HEK293 (cell line): ENCODE results near the gene SIK2.

Source experiments
- CTCF ChIA-PET: fragments of 350-600 bp; formaldehyde crosslinking; extraction: SDS; loops from one replicate; lab custom pipeline; 2021; ENCODE audit warnings: antibody characterized with exemption; lab: Yijun Ruan, JAX
- POLR2A ChIA-PET: fragments of 300-600 bp; formaldehyde crosslinking; extraction: SDS; loops from one replicate; lab custom pipeline; 2020; ENCODE audit warnings: antibody characterized with exemption, inconsistent platforms; lab: Yijun Ruan, JAX
- H3K27ac ChIP-seq: fragments of 200-500 bp; sonication (Bioruptor generic); 2 replicates; pipeline ENCODE4 v1.5.1; 2014; ENCODE audit warnings: low read depth, low read length, control low read depth, inconsistent platforms; ENCODE audit errors: extremely low read depth
- H3K36me3 ChIP-seq, 2 experiments: fragments of 200-500 bp in 1 of 2; sonication (Bioruptor generic) in 1 of 2; 1 replicate in 1 of 2; 2 replicates in 1 of 2; pipeline ENCODE4 v1.5.1; 2014 to 2017; ENCODE audit warnings: inconsistent platforms in 2 of 2, low read length in 2 of 2; ENCODE audit not compliant: control insufficient read depth in 2 of 2, insufficient read depth in 1 of 2
- H3K4me1 ChIP-seq: fragments of 200-500 bp; sonication (Bioruptor generic); 2 replicates; pipeline ENCODE4 v1.5.1; 2014; ENCODE audit warnings: mild to moderate bottlenecking, low read length, inconsistent platforms; ENCODE audit not compliant: control insufficient read depth, insufficient read depth
- H3K4me3 ChIP-seq: 2 replicates; pipeline ENCODE4 v1.5.1; 2011; ENCODE audit warnings: low read depth, mild to moderate bottlenecking, control low read depth, low read length, moderate library complexity
- H3K9me3 ChIP-seq: fragments of 200-500 bp; sonication (Bioruptor generic); 2 replicates; pipeline ENCODE4 v1.5.1; 2014; ENCODE audit warnings: low read depth, low read length, inconsistent platforms; ENCODE audit not compliant: control insufficient read depth, insufficient read depth
- BCL6B ChIP-seq: fragments of 450-650 bp; formaldehyde crosslinking; IDR thresholded peaks from 2 replicates; pipeline ENCODE4 v1.5.1; 2017; ENCODE audit warnings: missing biosample characterization, missing genetic modification characterization
- GLIS1 ChIP-seq: fragments of 450-650 bp; formaldehyde crosslinking; IDR thresholded peaks from 2 replicates; pipeline ENCODE4 v1.5.1; 2016; ENCODE audit warnings: missing biosample characterization, missing genetic modification characterization
- GLIS2 ChIP-seq: fragments of 450-650 bp; formaldehyde crosslinking; IDR thresholded peaks from 2 replicates; pipeline ENCODE4 v1.5.1; 2016; ENCODE audit warnings: missing biosample characterization, missing genetic modification characterization
- KLF8 ChIP-seq: fragments of 450-650 bp; formaldehyde crosslinking; IDR thresholded peaks from 2 replicates; pipeline ENCODE4 v1.5.1; 2016; ENCODE audit warnings: missing biosample characterization, missing genetic modification characterization
- PATZ1 ChIP-seq: fragments of 450-650 bp; formaldehyde crosslinking; IDR thresholded peaks from 2 replicates; pipeline ENCODE4 v1.5.1; 2016; ENCODE audit warnings: missing biosample characterization, missing genetic modification characterization
- PRDM1 ChIP-seq: fragments of 450-650 bp; formaldehyde crosslinking; IDR thresholded peaks from 2 replicates; pipeline ENCODE4; 2016; ENCODE audit warnings: missing biosample characterization, missing genetic modification characterization
- PRDM6 ChIP-seq: fragments of 450-650 bp; formaldehyde crosslinking; IDR thresholded peaks from 2 replicates; pipeline ENCODE4 v1.5.1; 2017; ENCODE audit warnings: missing biosample characterization, missing genetic modification characterization
- YY2 ChIP-seq: fragments of 450-650 bp; formaldehyde crosslinking; IDR thresholded peaks from 2 replicates; pipeline ENCODE4 v1.5.1; 2016; ENCODE audit warnings: missing biosample characterization, missing genetic modification characterization
- ZBTB11 ChIP-seq: fragments of 450-650 bp; formaldehyde crosslinking; conservative IDR thresholded peaks from 2 replicates; pipeline ENCODE4 v1.5.1; 2016; ENCODE audit warnings: low read depth, missing biosample characterization, missing genetic modification characterization
- ZBTB17 ChIP-seq: fragments of 450-650 bp; formaldehyde crosslinking; IDR thresholded peaks from 2 replicates; pipeline ENCODE4 v1.5.1; 2016; ENCODE audit warnings: missing biosample characterization, missing genetic modification characterization
- ZBTB20 ChIP-seq: fragments of 450-650 bp; formaldehyde crosslinking; IDR thresholded peaks from 2 replicates; pipeline ENCODE4 v1.5.1; 2016; ENCODE audit warnings: missing biosample characterization, missing genetic modification characterization
- ZBTB48 ChIP-seq: fragments of 450-650 bp; formaldehyde crosslinking; IDR thresholded peaks from 2 replicates; pipeline ENCODE4 v1.5.1; 2016; ENCODE audit warnings: missing biosample characterization, missing genetic modification characterization
- ZBTB6 ChIP-seq: fragments of 450-650 bp; formaldehyde crosslinking; IDR thresholded peaks from 2 replicates; pipeline ENCODE4 v1.5.1; 2017; ENCODE audit warnings: missing biosample characterization, missing genetic modification characterization
- ZIC2 ChIP-seq: fragments of 450-650 bp; formaldehyde crosslinking; IDR thresholded peaks from 2 replicates; pipeline ENCODE4 v1.5.1; 2016; ENCODE audit warnings: missing biosample characterization, missing genetic modification characterization
- ZNF335 ChIP-seq: fragments of 450-650 bp; formaldehyde crosslinking; conservative IDR thresholded peaks from 2 replicates; pipeline ENCODE4 v1.5.1; 2016; ENCODE audit warnings: missing biosample characterization, missing genetic modification characterization
- ZNF391 ChIP-seq: fragments of 450-650 bp; formaldehyde crosslinking; IDR thresholded peaks from 2 replicates; pipeline ENCODE4 v1.5.1; 2016; ENCODE audit warnings: low read depth, missing biosample characterization, missing genetic modification characterization, borderline replicate concordance
- ZNF398 ChIP-seq: fragments of 450-650 bp; formaldehyde crosslinking; IDR thresholded peaks from 2 replicates; pipeline ENCODE4 v1.5.1; 2017; ENCODE audit warnings: missing biosample characterization, missing genetic modification characterization
- ZNF449 ChIP-seq: fragments of 450-650 bp; formaldehyde crosslinking; IDR thresholded peaks from 2 replicates; pipeline ENCODE4 v1.5.1; 2017; ENCODE audit warnings: missing biosample characterization, mild to moderate bottlenecking, missing genetic modification characterization, moderate library complexity
- ZNF561 ChIP-seq: fragments of 450-650 bp; IDR thresholded peaks from 2 replicates; pipeline ENCODE4 v1.5.1; 2018; ENCODE audit warnings: missing biosample characterization, missing genetic modification characterization, borderline replicate concordance
- ZNF623 ChIP-seq: fragments of 450-650 bp; formaldehyde crosslinking; IDR thresholded peaks from 2 replicates; pipeline ENCODE4 v1.5.1; 2016; ENCODE audit warnings: missing biosample characterization, missing genetic modification characterization
- ZNF76 ChIP-seq: fragments of 450-650 bp; formaldehyde crosslinking; IDR thresholded peaks from 2 replicates; pipeline ENCODE4; 2016; ENCODE audit warnings: low read depth, missing biosample characterization, missing genetic modification characterization, borderline replicate concordance
- ZNF843 ChIP-seq: fragments of 450-650 bp; formaldehyde crosslinking; IDR thresholded peaks from 2 replicates; pipeline ENCODE4 v1.5.1; 2016; ENCODE audit warnings: missing biosample characterization, missing genetic modification characterization

The SIK2 gene

GRCh38 chr11:111765984-111766833 lies 164.0 kb downstream of the SIK2 start, which contains the start of gene PPP2R1B:
TSS of gene PPP2R1B (minus strand) at chr11:111766389. CDS start at chr11:111766361, 28 bp downstream.
- ChIA-PET CTCF (interaction anchor here (0.6 to 5.4 kb wide), 12 partner anchors 11 to 1053 kb away, joined by 3 to 46 read pairs (median 4); no protein-coding TSS in a partner anchor), POLR2A (interaction anchor here (0.6 to 1.3 kb wide), 3 partner anchors 26 to 162 kb away, joined by 3 to 6 read pairs (median 4); no protein-coding TSS in a partner anchor)
- no peaks in the 10 kb centered on the region for H3K4me1 ChIP-seq
- peak within 1 kb of the TSS; percentile 33; the same call in 1 of the 2 replicates for H3K27ac ChIP-seq
- H3K4me3 ChIP-seq = peak within 1 kb of the TSS; percentile 99
- no peaks in the 10 kb centered on the region for H3K9me3 ChIP-seq
- peaks cover 4 to 37% of the 10 kb centered on the region in 2 experiments; a peak in 2 of 3 replicates for H3K36me3 ChIP-seq
- TF ChIP-seq ZNF335 (tag by site-specific recombination) (peak; percentile 69), GLIS1 (tag by site-specific recombination) (peak; percentile 87), ZNF843 (no peak), ZNF449 (tag by site-specific recombination) (no peak), ZNF391 (no peak), KLF8 (peak; percentile 75; the same call in 1 of the 2 replicates), PATZ1 (peak; percentile 37; the same call in 1 of the 2 replicates), ZIC2 (tag by site-specific recombination) (peak; percentile 41), BCL6B (tag by site-specific recombination) (no peak), ZBTB17 (peak; percentile 91), PRDM1 (tag by site-specific recombination) (peak; percentile 50), ZBTB48 (tag by site-specific recombination) (peak; percentile 51), YY2 (tag by site-specific recombination) (peak; percentile 39; the same call in 1 of the 2 replicates), ZBTB6 (0 out of 2 replicates have a peak, but pooled peaks have one; percentile 58), PRDM6 (tag by site-specific recombination) (no peak), GLIS2 (tag by site-specific recombination) (peak; percentile 91), ZNF398 (tag by site-specific recombination) (peak; percentile 53; the same call in 1 of the 2 replicates), ZBTB11 (tag by site-specific recombination) (peak; percentile 27; the same call in 1 of the 2 replicates), ZNF623 (no peak), ZBTB20 (tag by site-specific recombination) (peak; percentile 90), ZNF76 (tag by site-specific recombination) (peak; percentile 27; the same call in 1 of the 2 replicates), ZNF561 (0 out of 2 replicates have a peak, but pooled peaks have one; percentile 15)
